ENCODE measurements around the gene TUBB1.

The TUBB1 gene

GRCh38 chr20:58990651-58991445 is 28.4 kb upstream of the TUBB1 start:
- DNase-seq (ENCODE audit: low read depth): no peak

GRCh38 chr20:58991715-58992114 is 27.5 kb upstream of the TUBB1 start:
- DNase-seq (ENCODE audit: low read depth): no peak

GRCh38 chr20:58992911-58993310 is 26.3 kb upstream of the TUBB1 start:
- DNase-seq (ENCODE audit: low read depth): no peak

GRCh38 chr20:58993332-58994248 is 25.6 kb upstream of the TUBB1 start:
- DNase-seq (ENCODE audit: low read depth): no peak

- no peak for DNase-seq (ENCODE audit: low read depth)
Observed at GRCh38 chr20:58994390-58995159, 24.7 kb upstream of the TUBB1 start.

GRCh38 chr20:58995461-58996225 is 23.6 kb upstream of the TUBB1 start:
- no peak for DNase-seq (ENCODE audit: low read depth)

- no peak for DNase-seq (ENCODE audit: low read depth)
Observed at GRCh38 chr20:58996226-58996611, 23.0 kb upstream of the TUBB1 start.

- no peak for DNase-seq (ENCODE audit: low read depth)
Observed at GRCh38 chr20:58997141-58997770, 22.0 kb upstream of the TUBB1 start.

- no peak for DNase-seq (ENCODE audit: low read depth)
Observed at GRCh38 chr20:58998656-58999055, 20.6 kb upstream of the TUBB1 start.

GRCh38 chr20:59000326-59000725 is 18.9 kb upstream of the TUBB1 start:
- DNase-seq (ENCODE audit: low read depth): no peak

GRCh38 chr20:59001068-59001448 is 18.2 kb upstream of the TUBB1 start:
- no peak for DNase-seq (ENCODE audit: low read depth)

- DNase-seq (ENCODE audit: low read depth): no peak
Observed at GRCh38 chr20:59001449-59002171, 17.6 kb upstream of the TUBB1 start.

GRCh38 chr20:59002388-59002787 is 16.8 kb upstream of the TUBB1 start:
- DNase-seq (ENCODE audit: low read depth): no peak

GRCh38 chr20:59002874-59003399 is 16.3 kb upstream of the TUBB1 start:
- DNase-seq (ENCODE audit: low read depth): no peak

GRCh38 chr20:59003836-59004492 is 15.3 kb upstream of the TUBB1 start:
- no peak for DNase-seq (ENCODE audit: low read depth)

- no peak for DNase-seq (ENCODE audit: low read depth)
Observed at GRCh38 chr20:59004493-59004762, 14.8 kb upstream of the TUBB1 start.

GRCh38 chr20:59004763-59005522 is 14.3 kb upstream of the TUBB1 start:
- DNase-seq (ENCODE audit: low read depth): no peak

GRCh38 chr20:59005523-59006166 is 13.6 kb upstream of the TUBB1 start:
- no peak for DNase-seq (ENCODE audit: low read depth)
